Testis (tissue), 3 donors: ENCODE measurements around the gene GNAO1. TPM values are rescaled to one million over a fixed set of nuclear protein-coding genes. Genes with fewer than 3 reads are reported as not detected.

Experiments
- DNase-seq: peaks from one replicate; pipeline ENCODE4 v3.0.0-alpha.2; 2019
- H3K27ac ChIP-seq, 2 donors: fragments of 200-600 bp; sonication (generic); one replicate each; pipeline ENCODE4 v1.5.1; 2019
- H3K27me3 ChIP-seq: fragments of 200-600 bp; sonication (generic); one replicate; pipeline ENCODE4 v1.5.1; 2019
- H3K36me3 ChIP-seq: fragments of 200-600 bp; sonication (generic); one replicate; pipeline ENCODE4 v1.5.1; 2017; ENCODE audit warnings: low read depth; ENCODE audit errors: missing control alignments
- H3K4me1 ChIP-seq: fragments of 200-600 bp; sonication (generic); one replicate; pipeline ENCODE4 v1.5.1; 2019
- H3K4me3 ChIP-seq, 2 donors: fragments of 200-600 bp; sonication (generic); one replicate each; pipeline ENCODE4 v1.5.1; 2017 to 2019
- H3K9me3 ChIP-seq: fragments of 200-600 bp; sonication (generic); one replicate; pipeline ENCODE4 v1.5.1; 2017
- POLR2A ChIP-seq: fragments of 450-650 bp; IDR thresholded peaks from one replicate; pipeline ENCODE4 v1.6.1; 2017; ENCODE audit warnings: antibody characterized with exemption, mild to moderate bottlenecking, moderate library complexity
- WGBS, 2 donors: methylation state at CpG; one replicate each; pipeline ENCODE4 v1.1.5; 2018; 5-methylcytosine and 5-hydroxymethylcytosine counted together
- intact Hi-C: fragments of 100-400 bp; cut with DNase I; formaldehyde crosslinking; loops from one replicate; pipeline ENCODE4 v1.15.1; 2023; ENCODE audit warnings: low total_unique reads
- polyA plus RNA-seq: library from polyadenylated mRNA; stranded (reverse); fragments of 350-450 nt; fragmentation: Illumina TruSeq; extraction: RNeasy Lipid Tissue Mini Kit (QIAGEN cat#74804); gene quantifications from one replicate; pipeline ENCODE4 v1.2.3, GENCODE V29; 2014; ENCODE audit warnings: low read depth, low replicate concordance; ENCODE audit not compliant: insufficient read depth
- total RNA-seq, 2 donors: library from RNA; depleted of rRNA; stranded (reverse); fragments of >200 nt; gene quantifications; one replicate each; pipeline ENCODE4 v1.2.3, GENCODE V29; 2016
- TF ChIP-seq, protein P1 (sequence below), 3 experiments: fragments of 450-650 bp in 2 of 3; fragments of 200-600 bp in 1 of 3; sonication (generic) in 1 of 3; IDR thresholded peaks; one replicate each; pipeline ENCODE4 v1.5.1; 2016 to 2019; ENCODE audit warnings: antibody characterized with exemption in 3 of 3, mild to moderate bottlenecking in 2 of 3, moderate library complexity in 1 of 3

GNAO1 gene
- total and polyA plus RNA-seq, 3 donors from 2014 or later = 28.6 to 37.1 (median 33.3) TPM

- intact Hi-C loops = no loop called here
- no peaks in the 10 kb centered on the region for H3K9me3 ChIP-seq
- DNase-seq = no peak
- no peak overlapping the region for H3K27ac ChIP-seq
- no peaks in the 10 kb centered on the region for H3K36me3 ChIP-seq
- no peaks in the 10 kb centered on the region for H3K4me1 ChIP-seq
- WGBS, 2 donors = 71 to 77% methylated on average over 3 to 9 of the region's 9 CpGs
- no peaks in the 10 kb centered on the region for H3K27me3 ChIP-seq
- H3K4me3 ChIP-seq = no peak overlapping the region
- no peak for TF ChIP-seq POLR2A
- TF ChIP-seq, protein P1, sequence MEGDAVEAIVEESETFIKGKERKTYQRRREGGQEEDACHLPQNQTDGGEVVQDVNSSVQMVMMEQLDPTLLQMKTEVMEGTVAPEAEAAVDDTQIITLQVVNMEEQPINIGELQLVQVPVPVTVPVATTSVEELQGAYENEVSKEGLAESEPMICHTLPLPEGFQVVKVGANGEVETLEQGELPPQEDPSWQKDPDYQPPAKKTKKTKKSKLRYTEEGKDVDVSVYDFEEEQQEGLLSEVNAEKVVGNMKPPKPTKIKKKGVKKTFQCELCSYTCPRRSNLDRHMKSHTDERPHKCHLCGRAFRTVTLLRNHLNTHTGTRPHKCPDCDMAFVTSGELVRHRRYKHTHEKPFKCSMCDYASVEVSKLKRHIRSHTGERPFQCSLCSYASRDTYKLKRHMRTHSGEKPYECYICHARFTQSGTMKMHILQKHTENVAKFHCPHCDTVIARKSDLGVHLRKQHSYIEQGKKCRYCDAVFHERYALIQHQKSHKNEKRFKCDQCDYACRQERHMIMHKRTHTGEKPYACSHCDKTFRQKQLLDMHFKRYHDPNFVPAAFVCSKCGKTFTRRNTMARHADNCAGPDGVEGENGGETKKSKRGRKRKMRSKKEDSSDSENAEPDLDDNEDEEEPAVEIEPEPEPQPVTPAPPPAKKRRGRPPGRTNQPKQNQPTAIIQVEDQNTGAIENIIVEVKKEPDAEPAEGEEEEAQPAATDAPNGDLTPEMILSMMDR (IDR thresholded peaks at IDR 0.05) = no peak
Measured at GRCh38 chr16:56341656-56342399, 150.5 kb downstream of the GNAO1 start.

DNA sequence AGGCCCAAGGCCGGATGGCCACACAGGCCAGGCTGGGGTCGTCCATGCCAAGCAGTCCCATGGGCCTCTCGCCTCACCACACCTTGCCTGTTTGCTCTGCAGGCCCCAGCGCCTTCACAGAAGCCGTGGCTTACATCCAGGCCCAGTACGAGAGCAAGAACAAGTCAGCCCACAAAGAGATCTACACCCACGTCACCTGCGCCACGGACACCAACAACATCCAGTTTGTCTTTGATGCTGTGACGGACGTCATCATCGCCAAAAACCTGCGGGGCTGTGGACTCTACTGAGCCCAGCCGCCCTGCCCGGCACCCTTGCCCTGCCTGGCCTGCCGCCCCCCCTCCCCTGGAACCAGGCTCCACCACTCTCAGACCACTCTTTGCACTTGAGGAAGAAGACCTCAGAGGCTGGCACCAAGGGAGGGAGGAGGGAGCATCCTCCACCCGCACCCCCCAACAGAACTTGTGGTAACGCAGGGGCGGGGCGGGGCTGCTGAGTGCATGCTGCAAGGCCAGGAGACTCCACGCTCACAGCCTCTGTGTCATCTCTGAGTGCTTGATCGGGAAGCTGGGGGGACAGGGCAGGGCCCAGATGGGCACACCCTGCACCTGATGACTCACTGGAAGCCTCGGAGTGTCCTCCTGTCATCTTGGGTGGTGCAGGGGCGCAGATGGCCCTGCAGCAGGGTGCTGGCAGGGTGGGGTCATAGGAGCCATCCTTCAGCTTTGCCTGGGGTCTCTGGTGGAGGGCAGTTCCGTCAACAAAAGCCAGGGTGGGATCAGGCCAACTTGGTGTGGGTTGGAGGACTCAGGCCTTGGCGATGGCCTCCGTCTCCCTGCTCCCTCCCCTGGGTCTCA lies 152.6 kb downstream of the GNAO1 start:
- 84 to 86% methylated on average over 4 to 27 of the region's 27 CpGs for WGBS, 2 donors
- Histone ChIP-seq H3K36me3 (no peaks in the 10 kb centered on the region), H3K4me1 (no peaks in the 10 kb centered on the region), H3K27ac (no peak overlapping the region), H3K27me3 (no peaks in the 10 kb centered on the region), H3K9me3 (no peaks in the 10 kb centered on the region), H3K4me3 (no peak overlapping the region)
- no peak for DNase-seq
- intact Hi-C loops = no loop called here
- no peak for TF ChIP-seq POLR2A
- TF ChIP-seq, protein P1 (IDR thresholded peaks at IDR 0.05) = no peak

- Histone ChIP-seq H3K36me3 (no peaks in the 10 kb centered on the region), H3K9me3 (no peaks in the 10 kb centered on the region), H3K27me3 (no peaks in the 10 kb centered on the region), H3K4me1 (no peaks in the 10 kb centered on the region), H3K27ac (no peak overlapping the region), H3K4me3 (no peak overlapping the region)
- WGBS, 2 donors = 75 to 84% methylated on average over 5 to 18 of the region's 18 CpGs
- DNase-seq = no peak
- TF ChIP-seq, protein P1 (IDR thresholded peaks at IDR 0.05) = no peak
- no peak for TF ChIP-seq POLR2A
- intact Hi-C loops = no loop called here
Measured at GRCh38 chr16:56344518-56345405, 153.5 kb downstream of the GNAO1 start.

DNA sequence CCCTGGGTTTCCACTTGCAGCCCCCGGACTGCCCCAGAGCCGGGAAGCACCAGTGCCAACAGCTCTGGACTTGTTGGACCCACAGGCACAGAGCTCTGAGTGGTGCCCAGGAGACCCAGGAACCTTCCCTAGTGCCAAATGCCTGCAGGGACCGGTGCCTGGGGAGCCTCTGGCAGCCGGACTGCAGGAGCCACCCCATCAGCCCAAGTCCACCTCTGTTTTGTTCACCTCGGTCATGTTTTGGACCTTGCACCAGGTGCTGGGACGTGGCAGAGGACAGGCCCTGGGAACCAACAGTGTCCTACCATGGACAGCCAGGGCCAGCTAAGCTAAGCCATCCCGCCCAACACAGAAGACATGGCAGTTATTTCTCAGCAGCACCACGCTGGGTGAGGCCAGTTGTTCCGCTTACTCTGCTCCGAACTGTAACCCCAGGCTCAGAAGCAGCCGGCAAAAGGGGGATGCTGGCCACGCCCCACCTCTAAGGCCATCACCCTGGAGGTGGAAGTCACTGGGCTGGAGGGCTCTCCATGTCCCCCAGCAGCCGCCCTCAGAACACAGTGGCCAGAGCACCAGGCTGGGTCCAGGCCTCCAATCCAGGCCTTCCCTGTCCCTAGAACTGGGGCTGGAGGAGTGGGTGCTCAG lies 154.2 kb downstream of the GNAO1 start:
- intact Hi-C loops = no loop called here
- 87 to 99% methylated on average over 10 to 13 of the region's 13 CpGs for WGBS, 2 donors

More for the DNA sequence above, 154.2 kb downstream of the GNAO1 start:
- no peaks in the 10 kb centered on the region for H3K4me1 ChIP-seq
- no peak overlapping the region for H3K27ac ChIP-seq
- H3K36me3 ChIP-seq = no peaks in the 10 kb centered on the region
- H3K9me3 ChIP-seq = no peaks in the 10 kb centered on the region
- DNase-seq = no peak
- no peaks in the 10 kb centered on the region for H3K27me3 ChIP-seq
- no peak overlapping the region for H3K4me3 ChIP-seq
- no peak for TF ChIP-seq POLR2A
- TF ChIP-seq, protein P1 (IDR thresholded peaks at IDR 0.05) = no peak
